ENCODE results near the gene SLC39A5.
"Not testable (repeated sequence)": the region's sequence is repeated elsewhere in the genome, so short reads cannot be mapped to it uniquely, and the experiment has no call there.

Gene SLC39A5, protein sequence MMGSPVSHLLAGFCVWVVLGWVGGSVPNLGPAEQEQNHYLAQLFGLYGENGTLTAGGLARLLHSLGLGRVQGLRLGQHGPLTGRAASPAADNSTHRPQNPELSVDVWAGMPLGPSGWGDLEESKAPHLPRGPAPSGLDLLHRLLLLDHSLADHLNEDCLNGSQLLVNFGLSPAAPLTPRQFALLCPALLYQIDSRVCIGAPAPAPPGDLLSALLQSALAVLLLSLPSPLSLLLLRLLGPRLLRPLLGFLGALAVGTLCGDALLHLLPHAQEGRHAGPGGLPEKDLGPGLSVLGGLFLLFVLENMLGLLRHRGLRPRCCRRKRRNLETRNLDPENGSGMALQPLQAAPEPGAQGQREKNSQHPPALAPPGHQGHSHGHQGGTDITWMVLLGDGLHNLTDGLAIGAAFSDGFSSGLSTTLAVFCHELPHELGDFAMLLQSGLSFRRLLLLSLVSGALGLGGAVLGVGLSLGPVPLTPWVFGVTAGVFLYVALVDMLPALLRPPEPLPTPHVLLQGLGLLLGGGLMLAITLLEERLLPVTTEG

GRCh38 chr12:56229916-56230431 is at the start of gene SLC39A5:
Gene SLC39A5 (plus strand): TSS chr12:56230051. CDS start chr12:56231275, 1,224 bp downstream.
- DNase-seq (ENCODE audit: low read depth in 2 of 2, low spot score in 1 of 2): no peak

DNA sequence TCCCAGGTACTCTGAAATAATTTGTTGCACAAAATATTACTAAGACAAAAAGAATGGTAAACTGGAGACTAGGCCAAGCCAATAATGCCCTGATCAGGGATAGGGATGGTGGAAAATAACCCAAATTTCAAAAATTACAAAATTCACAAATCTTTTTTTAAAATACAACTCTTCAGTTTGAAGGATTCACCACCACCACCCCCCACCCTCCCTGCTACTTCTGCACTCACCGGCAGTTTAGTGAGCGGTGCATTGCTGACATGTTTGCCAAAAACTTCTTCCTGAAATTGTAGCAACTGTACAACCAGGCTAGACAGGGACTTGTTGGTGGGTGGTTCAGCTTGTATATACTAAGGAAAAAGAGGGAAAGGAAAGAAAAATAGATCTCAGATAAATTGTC is 42.9 kb upstream of the SLC39A5 start:
- no peak for DNase-seq (ENCODE audit: low read depth in 2 of 2, low spot score in 1 of 2)

- no peak for DNase-seq (ENCODE audit: low read depth in 2 of 2, low spot score in 1 of 2)
Observed at GRCh38 chr12:56188131-56188777, 41.6 kb upstream of the SLC39A5 start.

DNA sequence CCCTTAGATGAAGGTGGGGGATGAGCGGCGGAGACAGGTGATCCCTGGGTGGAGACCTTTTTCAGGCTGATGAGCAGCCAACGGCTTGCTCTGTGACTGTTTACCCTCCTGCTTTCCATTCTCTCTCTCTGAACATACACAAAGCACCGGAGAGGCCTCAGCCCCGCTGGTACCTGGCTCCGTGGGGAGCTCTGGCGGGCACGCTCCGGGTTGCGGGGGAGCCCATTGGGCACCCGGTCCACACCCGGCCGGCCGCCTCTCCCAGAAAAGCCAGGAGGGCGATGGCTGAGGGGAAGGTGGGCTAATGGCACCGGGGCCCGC is 41.1 kb upstream of the SLC39A5 start:
- DNase-seq (ENCODE audit: low read depth in 2 of 2, low spot score in 1 of 2): no peak

DNA sequence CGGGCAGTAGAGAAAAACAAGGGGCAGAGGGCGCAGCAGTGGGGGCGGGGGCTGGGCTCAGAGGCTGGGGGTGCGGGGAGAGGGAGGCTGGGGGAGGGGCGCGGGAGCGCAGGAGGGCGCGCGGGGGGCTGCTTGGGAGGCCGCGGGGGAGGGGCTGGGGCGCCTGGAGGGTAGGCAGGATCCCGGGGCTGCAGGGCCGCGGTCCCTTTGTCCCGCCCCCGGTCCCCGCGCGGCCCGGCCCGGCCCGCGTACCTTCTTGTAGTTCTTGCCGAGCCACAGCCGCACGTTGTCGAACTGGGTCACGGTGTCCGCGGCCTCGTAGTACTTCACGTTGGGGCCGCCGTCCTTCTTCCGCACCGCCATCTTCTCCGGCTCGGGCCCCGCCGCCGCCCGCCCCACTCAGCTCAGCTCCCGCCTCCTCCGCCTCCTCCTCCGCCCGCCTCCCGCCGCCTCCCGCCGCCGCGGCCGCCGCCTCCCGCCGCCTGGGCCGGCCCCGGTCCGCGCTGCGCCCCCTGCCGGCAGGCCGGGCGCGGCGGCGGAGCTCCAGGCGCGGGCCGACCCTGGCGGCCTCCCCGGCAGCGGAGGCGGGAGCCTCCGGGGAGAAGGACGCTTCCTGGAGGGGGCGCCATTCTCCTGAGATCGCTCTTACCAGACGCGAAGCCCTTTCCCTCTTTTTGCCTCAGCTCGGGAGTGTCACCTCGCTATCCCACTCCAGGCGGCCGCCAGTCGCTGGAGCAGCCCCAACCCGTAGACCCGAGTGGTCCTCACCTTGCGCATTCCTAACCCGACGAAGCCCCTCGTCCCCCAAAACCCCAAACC is 40.5 kb upstream of the SLC39A5 start, which contains the start of gene SMARCC2:
Gene SMARCC2 (minus strand): TSS at position 385 of the 819 bp plus-strand sequence. CDS start 22 bp downstream, at position 363.
- DNase-seq (ENCODE audit: low read depth in 2 of 2, low spot score in 1 of 2): peak; percentile 64 to 65

- DNase-seq (ENCODE audit: low read depth in 2 of 2, low spot score in 1 of 2): peak; percentile 49 to 68
Observed at GRCh38 chr12:56189918-56190694, 39.7 kb upstream of the SLC39A5 start.

DNA sequence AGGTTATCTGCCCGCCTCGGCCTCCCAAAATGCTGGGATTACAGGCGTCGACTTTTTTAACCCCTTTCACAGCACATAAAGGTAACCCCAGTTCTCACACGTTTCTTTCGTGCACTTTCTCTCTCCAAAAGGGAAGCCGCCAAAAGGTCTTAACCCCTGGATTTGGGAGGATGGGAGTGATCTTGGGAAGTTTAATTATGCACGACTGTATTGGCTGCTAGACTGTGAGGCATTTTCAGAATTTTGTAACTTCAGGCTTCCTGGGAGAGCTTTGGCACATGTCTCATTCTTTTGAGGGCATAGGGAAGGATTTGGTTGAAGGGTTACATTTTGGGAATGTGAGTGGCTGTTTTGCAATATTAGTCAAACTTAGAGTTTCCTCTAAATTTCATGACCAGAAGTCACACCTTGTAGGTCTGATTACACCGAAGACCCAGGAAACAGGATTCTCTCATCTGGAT is 39.1 kb upstream of the SLC39A5 start:
- no peak for DNase-seq (ENCODE audit: low read depth in 2 of 2, low spot score in 1 of 2)

GRCh38 chr12:56192582-56192981 is 37.3 kb upstream of the SLC39A5 start:
- DNase-seq (ENCODE audit: low read depth in 2 of 2, low spot score in 1 of 2): no peak

GRCh38 chr12:56193025-56193578 is 36.7 kb upstream of the SLC39A5 start:
- DNase-seq (ENCODE audit: low read depth in 2 of 2, low spot score in 1 of 2): peak; percentile 11 to 48

GRCh38 chr12:56196818-56197550 is 32.9 kb upstream of the SLC39A5 start:
- DNase-seq (ENCODE audit: low read depth in 2 of 2, low spot score in 1 of 2): not testable (repeated sequence)

- no peak for DNase-seq (ENCODE audit: low read depth in 2 of 2, low spot score in 1 of 2)
Observed at GRCh38 chr12:56197921-56198635, 31.8 kb upstream of the SLC39A5 start.

DNA sequence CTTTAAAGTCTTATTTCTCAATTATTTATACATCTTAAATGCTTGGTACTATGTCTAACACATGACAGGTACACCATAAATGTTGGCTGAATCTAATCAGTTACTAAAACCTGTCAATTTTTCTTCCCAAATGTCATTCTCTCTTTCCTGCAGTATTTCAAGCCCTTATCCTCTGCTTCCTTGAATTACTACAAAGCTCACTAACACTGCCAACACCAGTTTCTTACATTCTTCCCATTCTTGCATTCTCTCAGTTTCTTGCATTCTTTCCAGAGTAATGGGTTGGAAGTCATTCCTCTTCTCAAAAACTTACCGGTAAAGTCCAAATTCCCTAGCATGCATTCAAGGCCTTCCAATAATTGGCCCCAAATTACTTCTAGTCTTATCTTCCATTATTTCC is 31.0 kb upstream of the SLC39A5 start:
- DNase-seq (ENCODE audit: low read depth in 2 of 2, low spot score in 1 of 2): no peak

DNA sequence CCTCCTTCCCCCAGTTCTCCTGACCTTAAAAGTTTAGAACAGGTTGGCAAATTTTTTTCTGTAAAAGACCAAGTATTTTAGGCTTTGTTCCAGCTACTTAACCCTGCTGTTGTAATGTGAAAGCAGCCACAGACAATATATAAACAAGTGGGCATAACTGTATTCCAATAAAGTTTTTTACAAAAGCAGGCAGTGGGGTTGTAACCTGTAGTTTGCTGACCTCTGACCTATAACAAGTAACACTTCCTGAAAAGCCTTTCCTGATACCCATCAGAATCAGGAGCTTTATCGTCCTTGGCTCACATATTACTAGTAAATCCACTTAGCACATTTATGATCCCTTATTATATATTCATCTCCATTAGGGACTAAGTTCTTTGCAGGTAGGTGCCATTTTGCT is 27.5 kb upstream of the SLC39A5 start:
- no peak for DNase-seq (ENCODE audit: low read depth in 2 of 2, low spot score in 1 of 2)

- DNase-seq (ENCODE audit: low read depth in 2 of 2, low spot score in 1 of 2): no peak
Observed at GRCh38 chr12:56202838-56203237, 27.0 kb upstream of the SLC39A5 start.

GRCh38 chr12:56204275-56204674 is 25.6 kb upstream of the SLC39A5 start:
- no peak for DNase-seq (ENCODE audit: low read depth in 2 of 2, low spot score in 1 of 2)

GRCh38 chr12:56205445-56205844 is 24.4 kb upstream of the SLC39A5 start:
- DNase-seq (ENCODE audit: low read depth in 2 of 2, low spot score in 1 of 2): no peak

- no peak for DNase-seq (ENCODE audit: low read depth in 2 of 2, low spot score in 1 of 2)
Observed at GRCh38 chr12:56206452-56207166, 23.2 kb upstream of the SLC39A5 start.

DNA sequence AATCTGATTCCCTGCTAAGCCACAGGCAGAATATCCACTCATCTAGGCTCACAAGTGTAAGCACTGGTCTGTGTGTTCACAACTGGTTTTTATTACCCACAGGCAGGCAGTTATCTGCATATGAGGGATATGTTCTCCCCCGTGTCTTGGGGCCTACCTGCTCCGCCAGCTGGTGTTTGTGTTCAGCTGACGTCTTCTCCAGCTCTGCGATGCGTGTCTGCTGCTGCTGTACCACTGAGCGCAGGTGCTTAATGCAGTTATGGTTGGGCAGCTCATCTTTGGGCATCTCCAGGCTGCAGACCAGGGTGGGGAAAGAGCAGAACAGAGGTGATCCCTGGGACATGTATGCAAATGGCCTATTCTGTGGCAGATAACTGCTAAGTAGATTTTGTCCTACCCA is 21.8 kb upstream of the SLC39A5 start:
- no peak for DNase-seq (ENCODE audit: low read depth in 2 of 2, low spot score in 1 of 2)

All from stimulated activated CD8-positive, alpha-beta memory T cell treated with anti-CD3 and anti-CD28 coated beads, Interleukin-4, amount 100 ng/mL, for 4 hours (primary cell).